Measurements from ENCODE around the gene CRIM1.

CRIM1 gene

DNA sequence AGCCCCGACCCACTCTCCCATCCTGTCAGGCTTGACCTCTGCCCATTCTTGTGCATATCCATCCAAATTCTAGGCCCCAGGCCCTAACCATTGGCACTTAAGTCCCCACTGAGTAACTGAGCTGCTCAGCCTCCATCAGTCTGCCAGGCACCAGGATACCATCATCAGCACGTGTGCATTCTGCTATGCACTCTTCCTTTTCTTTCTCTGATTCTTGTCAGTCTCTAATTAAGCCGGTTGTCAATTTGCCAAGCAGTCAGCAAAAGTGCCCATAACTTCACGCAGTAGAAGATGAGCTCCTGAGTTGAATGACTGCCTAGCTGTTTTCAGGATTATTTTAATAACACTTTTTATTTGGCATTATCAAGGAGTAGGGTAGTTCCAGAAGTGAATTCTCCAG is 135.2 kb downstream of the CRIM1 start:
- H3K4me3 ChIP-seq (ENCODE audit: insufficient read length, low read depth) = no peak overlapping the region
- H3K4me1 ChIP-seq (ENCODE audit: insufficient read depth, insufficient read length) = no peaks in the 10 kb centered on the region
- no peaks in the 10 kb centered on the region for H3K9me3 ChIP-seq (ENCODE audit: insufficient read depth, low read length)
- no peak for DNase-seq (ENCODE audit: low read depth, low spot score)
- peaks cover 11% of the 10 kb centered on the region for H3K36me3 ChIP-seq (ENCODE audit: insufficient read depth, insufficient read length, low read length)
- TF ChIP-seq YY1 (IDR thresholded peaks at IDR 0.05; ENCODE audit: insufficient read depth, insufficient read length) (no peak), SUZ12 (IDR thresholded peaks at IDR 0.05; ENCODE audit: extremely low read depth, insufficient read depth, insufficient read length) (no peak), ZNF274 (IDR thresholded peaks at IDR 0.05; ENCODE audit: low read depth, low read length) (no peak)
- no peak overlapping the region for H3K9ac ChIP-seq (ENCODE audit: insufficient read length, low read depth)
- H3K27me3 ChIP-seq (ENCODE audit: insufficient read depth, insufficient read length) = no peaks in the 10 kb centered on the region

DNA sequence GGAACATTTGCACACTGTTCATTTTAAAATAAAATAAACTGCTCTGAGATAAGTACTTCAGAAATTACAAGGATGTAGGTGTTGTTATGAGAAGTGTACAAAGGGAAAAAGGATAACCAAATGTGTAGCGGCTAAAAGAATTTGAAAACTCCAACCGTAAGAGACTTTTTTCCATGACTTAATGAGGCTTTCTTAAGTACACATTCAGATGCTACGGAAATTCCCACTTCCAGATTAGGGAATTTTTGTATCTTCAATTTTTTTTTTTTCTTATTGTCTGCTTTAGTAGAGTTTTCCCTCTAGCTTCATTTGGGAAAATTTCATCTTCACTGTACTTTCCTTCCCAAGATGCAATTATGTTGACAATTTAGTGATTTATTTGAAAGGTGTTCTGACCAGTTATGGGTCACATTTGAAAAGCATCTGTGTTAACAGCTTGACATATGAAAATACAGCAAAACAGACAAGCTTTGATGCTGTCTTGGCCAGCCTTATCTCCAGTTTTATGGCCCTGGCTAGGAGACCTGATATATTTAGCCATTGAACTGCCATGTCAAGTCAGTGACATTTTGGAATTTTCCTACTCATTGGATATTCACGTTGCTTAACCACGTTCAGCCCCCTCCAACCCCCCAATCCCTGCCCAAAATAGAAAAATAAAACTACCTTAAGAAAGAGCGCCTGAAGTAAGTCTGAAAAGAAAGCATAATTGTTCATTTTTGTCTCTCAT is 136.8 kb downstream of the CRIM1 start:
- Histone ChIP-seq H3K4me3 (ENCODE audit: insufficient read length, low read depth) (no peak overlapping the region), H3K27me3 (ENCODE audit: insufficient read depth, insufficient read length) (no peaks in the 10 kb centered on the region), H3K4me1 (ENCODE audit: insufficient read depth, insufficient read length) (no peaks in the 10 kb centered on the region), H3K9me3 (ENCODE audit: insufficient read depth, low read length) (no peaks in the 10 kb centered on the region), H3K9ac (ENCODE audit: insufficient read length, low read depth) (no peak overlapping the region), H3K36me3 (ENCODE audit: insufficient read depth, insufficient read length, low read length) (peaks cover 11% of the 10 kb centered on the region)
- DNase-seq (ENCODE audit: low read depth, low spot score) = no peak
- TF ChIP-seq SUZ12 (IDR thresholded peaks at IDR 0.05; ENCODE audit: extremely low read depth, insufficient read depth, insufficient read length) = no peak
- TF ChIP-seq YY1 (IDR thresholded peaks at IDR 0.05; ENCODE audit: insufficient read depth, insufficient read length) = no peak
- TF ChIP-seq ZNF274 (IDR thresholded peaks at IDR 0.05; ENCODE audit: low read depth, low read length) = no peak

DNA sequence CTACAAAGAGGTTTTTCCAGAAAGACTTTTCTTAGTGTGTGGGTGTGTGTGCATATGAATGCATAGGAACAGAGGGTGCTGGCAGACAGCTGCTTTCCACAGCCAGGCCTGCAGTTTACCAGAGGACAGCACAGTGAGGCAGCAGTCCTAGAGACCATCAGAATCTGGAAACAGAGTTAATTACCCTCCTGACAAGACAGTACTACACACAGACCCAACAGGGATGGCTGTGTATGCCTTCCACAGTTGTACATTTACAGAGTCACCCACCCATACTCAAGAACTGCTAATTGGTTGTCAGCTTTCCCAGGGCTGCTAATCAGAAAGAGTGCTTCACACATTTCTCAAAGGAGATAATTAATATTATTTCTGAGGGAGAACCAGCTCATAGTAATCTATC is 137.7 kb downstream of the CRIM1 start:
- Histone ChIP-seq H3K27me3 (ENCODE audit: insufficient read depth, insufficient read length) (no peaks in the 10 kb centered on the region), H3K36me3 (ENCODE audit: insufficient read depth, insufficient read length, low read length) (peaks cover 15% of the 10 kb centered on the region), H3K4me1 (ENCODE audit: insufficient read depth, insufficient read length) (no peaks in the 10 kb centered on the region), H3K4me3 (ENCODE audit: insufficient read length, low read depth) (no peak overlapping the region), H3K9me3 (ENCODE audit: insufficient read depth, low read length) (no peaks in the 10 kb centered on the region), H3K9ac (ENCODE audit: insufficient read length, low read depth) (no peak overlapping the region)
- DNase-seq (ENCODE audit: low read depth, low spot score) = no peak
- TF ChIP-seq SUZ12 (IDR thresholded peaks at IDR 0.05; ENCODE audit: extremely low read depth, insufficient read depth, insufficient read length) (no peak), YY1 (IDR thresholded peaks at IDR 0.05; ENCODE audit: insufficient read depth, insufficient read length) (no peak), ZNF274 (IDR thresholded peaks at IDR 0.05; ENCODE audit: low read depth, low read length) (no peak)

DNA sequence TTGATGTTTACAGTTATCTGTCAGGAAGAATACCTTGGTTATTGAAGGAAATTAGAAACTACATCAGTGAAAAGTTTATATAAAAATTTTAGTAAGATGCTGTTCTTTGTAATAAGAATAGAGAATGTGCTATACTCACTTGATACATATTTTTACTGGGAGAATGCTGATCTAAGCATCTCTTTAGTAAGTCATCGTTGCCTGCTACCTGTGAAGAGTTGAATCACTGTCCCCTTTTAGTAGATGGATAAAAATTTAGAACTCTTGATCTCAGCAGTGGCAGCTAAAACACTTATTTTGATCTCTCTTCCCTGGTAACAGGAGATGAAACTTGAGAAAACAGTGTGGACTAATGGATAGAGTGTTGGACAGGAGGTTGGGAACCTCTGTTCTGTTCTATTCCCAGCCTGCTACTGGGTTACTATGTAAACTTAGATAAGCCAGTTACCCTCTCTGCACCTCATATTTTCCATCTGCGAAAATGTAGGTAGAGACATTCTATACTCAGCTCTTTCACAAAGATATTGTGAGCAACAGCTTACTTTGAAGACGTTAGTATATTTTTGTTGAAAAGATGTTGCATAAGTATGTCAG is 142.1 kb downstream of the CRIM1 start:
- Histone ChIP-seq H3K4me1 (ENCODE audit: insufficient read depth, insufficient read length) (no peaks in the 10 kb centered on the region), H3K27me3 (ENCODE audit: insufficient read depth, insufficient read length) (no peaks in the 10 kb centered on the region), H3K36me3 (ENCODE audit: insufficient read depth, insufficient read length, low read length) (peaks cover 39% of the 10 kb centered on the region), H3K9ac (ENCODE audit: insufficient read length, low read depth) (no peak overlapping the region), H3K4me3 (ENCODE audit: insufficient read length, low read depth) (no peak overlapping the region), H3K9me3 (ENCODE audit: insufficient read depth, low read length) (no peaks in the 10 kb centered on the region)
- TF ChIP-seq SUZ12 (IDR thresholded peaks at IDR 0.05; ENCODE audit: extremely low read depth, insufficient read depth, insufficient read length) = no peak
- no peak for TF ChIP-seq ZNF274 (IDR thresholded peaks at IDR 0.05; ENCODE audit: low read depth, low read length)
- no peak for TF ChIP-seq YY1 (IDR thresholded peaks at IDR 0.05; ENCODE audit: insufficient read depth, insufficient read length)
- DNase-seq (ENCODE audit: low read depth, low spot score) = no peak

DNA sequence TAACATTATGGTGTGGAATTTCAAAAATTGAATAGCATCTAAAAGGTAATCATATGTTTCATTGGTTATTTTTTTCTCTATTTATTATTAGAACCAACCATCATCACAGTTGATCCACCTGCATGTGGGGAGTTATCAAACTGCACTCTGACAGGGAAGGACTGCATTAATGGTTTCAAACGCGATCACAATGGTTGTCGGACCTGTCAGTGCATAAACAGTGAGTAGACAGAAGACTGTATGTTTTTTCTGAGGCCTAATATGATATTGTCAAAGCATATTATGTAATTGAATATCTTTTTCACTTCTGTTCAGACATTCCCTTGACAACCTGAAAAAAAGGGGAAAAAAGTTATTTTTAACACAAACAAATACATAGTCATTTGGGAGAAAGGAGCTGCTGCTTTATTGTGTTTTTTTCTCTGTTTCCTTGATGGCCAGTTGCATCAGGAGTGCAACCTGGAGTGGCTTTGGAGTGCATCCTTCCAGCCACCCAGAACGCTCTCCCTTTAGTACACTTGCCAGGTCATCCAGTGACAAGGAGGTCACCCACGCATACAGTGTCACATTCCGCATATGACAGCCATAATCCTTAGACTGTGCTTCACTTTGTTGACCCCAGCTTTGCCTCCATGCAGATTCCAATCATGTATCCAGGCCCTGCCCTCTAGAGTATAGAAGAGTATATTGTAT is 143.7 kb downstream of the CRIM1 start:
- DNase-seq (ENCODE audit: low read depth, low spot score) = no peak
- Histone ChIP-seq H3K36me3 (ENCODE audit: insufficient read depth, insufficient read length, low read length) (peaks cover 43% of the 10 kb centered on the region), H3K4me1 (ENCODE audit: insufficient read depth, insufficient read length) (no peaks in the 10 kb centered on the region), H3K9ac (ENCODE audit: insufficient read length, low read depth) (no peak overlapping the region), H3K9me3 (ENCODE audit: insufficient read depth, low read length) (no peaks in the 10 kb centered on the region), H3K27me3 (ENCODE audit: insufficient read depth, insufficient read length) (no peaks in the 10 kb centered on the region), H3K4me3 (ENCODE audit: insufficient read length, low read depth) (no peak overlapping the region)
- TF ChIP-seq SUZ12 (IDR thresholded peaks at IDR 0.05; ENCODE audit: extremely low read depth, insufficient read depth, insufficient read length) (no peak), ZNF274 (IDR thresholded peaks at IDR 0.05; ENCODE audit: low read depth, low read length) (no peak), YY1 (IDR thresholded peaks at IDR 0.05; ENCODE audit: insufficient read depth, insufficient read length) (no peak)

DNA sequence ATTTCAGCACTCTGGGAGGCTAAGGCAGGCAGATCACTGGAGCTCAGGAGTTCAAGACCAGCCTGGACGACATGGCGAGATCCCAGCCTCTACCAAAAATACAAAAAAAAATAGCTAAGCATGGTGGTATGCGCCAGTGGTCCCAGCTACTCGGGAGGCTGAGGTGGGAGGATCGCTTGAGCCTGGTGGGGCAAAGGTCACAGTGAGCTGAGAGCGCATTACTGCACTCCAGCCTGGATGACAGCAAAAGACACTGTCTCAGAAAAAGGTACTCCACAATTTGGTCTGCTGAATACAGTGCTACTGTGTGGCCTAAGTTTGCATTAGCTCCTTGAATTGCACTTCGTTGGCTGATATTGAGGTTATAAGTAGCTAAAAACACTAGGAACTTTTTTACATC is 144.5 kb downstream of the CRIM1 start:
- H3K36me3 ChIP-seq (ENCODE audit: insufficient read depth, insufficient read length, low read length) = peaks cover 43% of the 10 kb centered on the region
- no peaks in the 10 kb centered on the region for H3K27me3 ChIP-seq (ENCODE audit: insufficient read depth, insufficient read length)
- H3K9me3 ChIP-seq (ENCODE audit: insufficient read depth, low read length) = no peaks in the 10 kb centered on the region
- no peak for DNase-seq (ENCODE audit: low read depth, low spot score)
- TF ChIP-seq SUZ12 (IDR thresholded peaks at IDR 0.05; ENCODE audit: extremely low read depth, insufficient read depth, insufficient read length) = no peak
- TF ChIP-seq ZNF274 (IDR thresholded peaks at IDR 0.05; ENCODE audit: low read depth, low read length) = no peak
- no peak for TF ChIP-seq YY1 (IDR thresholded peaks at IDR 0.05; ENCODE audit: insufficient read depth, insufficient read length)
- no peak overlapping the region for H3K9ac ChIP-seq (ENCODE audit: insufficient read length, low read depth)
- no peaks in the 10 kb centered on the region for H3K4me1 ChIP-seq (ENCODE audit: insufficient read depth, insufficient read length)
- no peak overlapping the region for H3K4me3 ChIP-seq (ENCODE audit: insufficient read length, low read depth)

DNA sequence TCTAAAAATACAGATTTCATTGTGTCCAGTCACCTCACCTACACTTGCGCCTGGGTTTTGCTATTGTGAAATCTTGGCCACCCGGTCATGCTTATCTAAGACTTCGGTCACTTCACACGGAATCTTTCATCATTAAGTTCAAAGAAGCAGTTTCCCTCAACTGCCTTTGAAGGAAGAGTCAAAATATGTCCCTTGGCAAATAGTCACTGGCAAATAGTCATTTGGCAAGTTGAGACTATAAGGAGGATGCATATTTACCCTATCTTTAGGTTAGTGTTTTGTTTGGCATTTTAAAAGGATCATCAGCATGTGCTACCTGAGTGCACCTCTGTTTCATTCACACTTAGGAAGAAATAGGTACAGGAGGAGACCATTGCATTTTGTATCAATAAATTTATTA is 146.5 kb downstream of the CRIM1 start:
- peaks cover 50% of the 10 kb centered on the region for H3K36me3 ChIP-seq (ENCODE audit: insufficient read depth, insufficient read length, low read length)
- H3K4me3 ChIP-seq (ENCODE audit: insufficient read length, low read depth) = no peak overlapping the region
- no peaks in the 10 kb centered on the region for H3K4me1 ChIP-seq (ENCODE audit: insufficient read depth, insufficient read length)
- no peak overlapping the region for H3K9ac ChIP-seq (ENCODE audit: insufficient read length, low read depth)
- no peaks in the 10 kb centered on the region for H3K27me3 ChIP-seq (ENCODE audit: insufficient read depth, insufficient read length)
- TF ChIP-seq YY1 (IDR thresholded peaks at IDR 0.05; ENCODE audit: insufficient read depth, insufficient read length) = no peak
- TF ChIP-seq SUZ12 (IDR thresholded peaks at IDR 0.05; ENCODE audit: extremely low read depth, insufficient read depth, insufficient read length) = no peak
- TF ChIP-seq ZNF274 (IDR thresholded peaks at IDR 0.05; ENCODE audit: low read depth, low read length) = no peak
- no peaks in the 10 kb centered on the region for H3K9me3 ChIP-seq (ENCODE audit: insufficient read depth, low read length)
- no peak for DNase-seq (ENCODE audit: low read depth, low spot score)
